ENCODE measurements around the gene SORT1.

Gene SORT1

GRCh38 chr1:109265741-109266330 lies 131.9 kb downstream of the SORT1 start:
- no peak for TF ChIP-seq CTCF (IDR thresholded peaks at IDR 0.05; ENCODE audit: low read depth, low read length)
- DNase-seq: no peak
- no peaks in the 10 kb centered on the region for H3K4me1 ChIP-seq
- no peaks in the 10 kb centered on the region; the same call in 1 of the 2 replicates for H3K36me3 ChIP-seq
- no peaks in the 10 kb centered on the region for H3K9me3 ChIP-seq
- H3K27me3 ChIP-seq: no peaks in the 10 kb centered on the region
- no peak overlapping the region for H3K4me3 ChIP-seq (ENCODE audit: low read depth, low read length)

GRCh38 chr1:109265016-109265415 lies 132.7 kb downstream of the SORT1 start:
- no peak for TF ChIP-seq CTCF (IDR thresholded peaks at IDR 0.05; ENCODE audit: low read depth, low read length)
- peaks cover 3% of the 10 kb centered on the region for H3K4me1 ChIP-seq
- no peak overlapping the region for H3K4me3 ChIP-seq (ENCODE audit: low read depth, low read length)
- H3K36me3 ChIP-seq: no peaks in the 10 kb centered on the region; the same call in 1 of the 2 replicates
- no peak for DNase-seq
- H3K9me3 ChIP-seq: no peaks in the 10 kb centered on the region
- H3K27me3 ChIP-seq: no peaks in the 10 kb centered on the region

DNA sequence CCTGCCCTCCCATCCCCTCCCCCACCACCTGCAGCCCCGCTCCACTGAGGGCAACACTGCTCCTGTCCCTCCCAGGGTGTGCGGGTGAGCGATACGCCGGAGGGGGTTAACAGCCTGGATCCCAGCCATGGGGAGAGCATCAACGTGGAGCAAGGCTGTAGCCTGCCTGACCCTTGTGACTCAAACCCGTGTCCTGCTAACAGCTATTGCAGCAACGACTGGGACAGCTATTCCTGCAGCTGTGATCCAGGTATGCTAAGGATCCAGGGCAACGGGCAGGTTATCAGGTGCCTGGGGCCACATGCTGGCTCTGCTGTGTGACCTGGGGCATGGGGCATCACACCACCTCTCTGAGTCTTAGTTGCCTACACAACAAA lies 133.4 kb downstream of the SORT1 start:
- Histone ChIP-seq H3K27me3 (no peaks in the 10 kb centered on the region), H3K4me1 (peaks cover 5% of the 10 kb centered on the region), H3K36me3 (no peaks in the 10 kb centered on the region; the same call in 1 of the 2 replicates), H3K9me3 (no peaks in the 10 kb centered on the region), H3K4me3 (ENCODE audit: low read depth, low read length) (no peak overlapping the region)
- no peak for DNase-seq
- no peak for TF ChIP-seq CTCF (IDR thresholded peaks at IDR 0.05; ENCODE audit: low read depth, low read length)

GRCh38 chr1:109263597-109264378 lies 133.9 kb downstream of the SORT1 start:
- Histone ChIP-seq H3K4me1 (peaks cover 5% of the 10 kb centered on the region), H3K9me3 (no peaks in the 10 kb centered on the region), H3K4me3 (ENCODE audit: low read depth, low read length) (no peak overlapping the region), H3K36me3 (peaks cover 5% of the 10 kb centered on the region), H3K27me3 (no peaks in the 10 kb centered on the region)
- peak; percentile 99 for TF ChIP-seq CTCF (IDR thresholded peaks at IDR 0.05; ENCODE audit: low read depth, low read length)
- peak; percentile 90 for DNase-seq

DNA sequence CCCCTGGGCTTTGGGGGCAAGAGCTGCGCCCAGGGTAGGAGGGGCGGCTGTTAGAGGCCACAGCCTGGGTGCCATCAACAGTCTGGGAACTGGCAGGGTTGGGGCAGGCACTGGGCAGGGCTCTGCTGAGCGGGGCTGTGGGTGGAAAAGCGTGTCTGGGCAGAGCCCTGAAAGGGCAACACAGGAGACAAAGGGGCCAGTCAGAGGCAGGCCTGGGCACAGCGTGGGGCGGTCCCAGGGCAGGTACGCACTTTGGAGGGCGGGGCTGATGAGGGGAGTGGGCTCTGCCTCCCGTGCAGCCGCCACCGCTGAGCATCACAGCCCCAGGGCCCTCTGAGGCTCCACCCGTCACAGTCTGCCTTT lies 134.5 kb downstream of the SORT1 start:
- Histone ChIP-seq H3K9me3 (no peaks in the 10 kb centered on the region), H3K36me3 (peaks cover 8% of the 10 kb centered on the region), H3K27me3 (no peaks in the 10 kb centered on the region), H3K4me1 (peaks cover 5% of the 10 kb centered on the region), H3K4me3 (ENCODE audit: low read depth, low read length) (no peak overlapping the region)
- no peak for TF ChIP-seq CTCF (IDR thresholded peaks at IDR 0.05; ENCODE audit: low read depth, low read length)
- no peak for DNase-seq
